Measurements from ENCODE around the gene KLHL24.
"Not testable (repeated sequence)": the region's sequence is repeated elsewhere in the genome, so short reads cannot be mapped to it uniquely, and the experiment has no call there.

KLHL24 gene

DNA sequence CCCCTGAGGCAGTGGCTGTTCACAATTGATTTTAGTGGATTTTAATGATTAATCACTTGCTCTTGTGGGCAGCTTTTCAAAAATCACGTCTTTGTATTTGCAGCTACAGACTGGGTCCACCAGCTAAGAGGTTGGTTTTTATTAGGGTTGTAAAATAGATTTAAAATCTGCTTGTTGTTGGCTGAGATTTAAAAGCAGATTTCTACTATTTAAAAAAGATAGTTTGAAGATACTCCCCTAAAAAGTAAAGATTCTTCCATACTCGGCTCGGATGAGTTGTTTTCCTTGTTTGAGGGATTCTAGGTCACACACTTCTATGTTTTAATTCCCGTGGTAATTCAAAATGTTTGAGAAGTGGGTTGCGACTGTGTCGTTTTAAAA, 1.7 kb downstream of the KLHL24 start:
- DNase-seq (ENCODE audit: low read depth), result no peak
- TF ChIP-seq, protein P1, sequence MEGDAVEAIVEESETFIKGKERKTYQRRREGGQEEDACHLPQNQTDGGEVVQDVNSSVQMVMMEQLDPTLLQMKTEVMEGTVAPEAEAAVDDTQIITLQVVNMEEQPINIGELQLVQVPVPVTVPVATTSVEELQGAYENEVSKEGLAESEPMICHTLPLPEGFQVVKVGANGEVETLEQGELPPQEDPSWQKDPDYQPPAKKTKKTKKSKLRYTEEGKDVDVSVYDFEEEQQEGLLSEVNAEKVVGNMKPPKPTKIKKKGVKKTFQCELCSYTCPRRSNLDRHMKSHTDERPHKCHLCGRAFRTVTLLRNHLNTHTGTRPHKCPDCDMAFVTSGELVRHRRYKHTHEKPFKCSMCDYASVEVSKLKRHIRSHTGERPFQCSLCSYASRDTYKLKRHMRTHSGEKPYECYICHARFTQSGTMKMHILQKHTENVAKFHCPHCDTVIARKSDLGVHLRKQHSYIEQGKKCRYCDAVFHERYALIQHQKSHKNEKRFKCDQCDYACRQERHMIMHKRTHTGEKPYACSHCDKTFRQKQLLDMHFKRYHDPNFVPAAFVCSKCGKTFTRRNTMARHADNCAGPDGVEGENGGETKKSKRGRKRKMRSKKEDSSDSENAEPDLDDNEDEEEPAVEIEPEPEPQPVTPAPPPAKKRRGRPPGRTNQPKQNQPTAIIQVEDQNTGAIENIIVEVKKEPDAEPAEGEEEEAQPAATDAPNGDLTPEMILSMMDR (conservative IDR thresholded peaks at IDR 0.05; ENCODE audit: low read depth, low read length), result no peak
- peak overlapping the region; percentile 92 for H3K4me3 ChIP-seq (ENCODE audit: low read length)

DNA sequence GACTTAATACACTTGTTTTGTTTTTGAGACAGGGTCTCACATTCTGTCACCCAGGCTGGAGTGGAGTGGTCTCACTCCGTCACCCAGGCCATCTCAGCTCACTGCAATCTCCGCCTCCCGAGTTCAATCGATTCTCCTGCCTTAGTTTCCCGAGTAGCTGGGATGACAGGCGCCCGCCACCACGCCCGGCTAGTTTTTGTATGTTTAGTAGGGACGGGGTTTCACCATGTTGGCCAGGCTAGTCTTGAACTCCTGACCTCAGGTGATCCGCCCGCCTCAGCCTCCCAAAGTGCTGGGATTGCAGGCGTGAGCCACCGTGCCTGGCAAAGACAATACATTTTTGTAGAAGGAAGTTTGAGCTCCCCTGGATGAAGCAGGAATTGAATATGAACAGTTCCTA, 2.2 kb downstream of the KLHL24 start:
- peak overlapping the region; percentile 92 for H3K4me3 ChIP-seq (ENCODE audit: low read length)

DNA sequence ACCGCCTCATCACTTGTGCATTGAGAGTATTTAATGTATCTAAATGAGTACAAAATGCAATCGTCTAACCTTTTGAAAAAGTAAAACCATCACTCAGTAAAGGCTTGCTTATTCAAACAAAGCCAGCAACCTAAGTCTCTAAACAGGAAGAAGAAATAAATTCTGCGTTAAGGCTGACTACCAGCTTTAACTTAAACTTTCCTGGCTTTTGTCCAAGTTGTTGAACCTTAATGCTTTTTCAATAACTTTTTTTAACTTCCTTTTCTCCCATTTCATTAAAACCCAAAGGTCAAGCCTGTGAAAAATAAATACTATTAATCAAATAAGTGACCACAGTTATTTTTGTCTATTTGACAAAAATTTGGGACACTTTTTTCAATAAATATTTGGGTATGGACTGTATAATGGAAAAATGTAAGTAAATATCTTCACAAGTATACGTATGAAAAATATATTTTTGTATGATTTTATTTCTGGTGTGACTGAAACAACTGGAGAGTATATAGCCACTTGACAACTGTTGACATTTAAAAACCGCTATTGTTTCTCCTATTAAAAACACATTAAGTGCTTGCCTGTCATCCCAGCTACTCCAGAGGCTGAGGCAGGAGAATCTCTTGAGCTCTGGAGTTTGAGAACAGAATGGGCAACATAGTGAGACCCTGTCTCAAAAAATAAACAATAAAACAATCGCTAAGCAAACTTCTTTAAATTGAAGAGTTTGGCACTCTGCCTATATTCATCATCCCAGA, 2.9 kb downstream of the KLHL24 start:
- TF ChIP-seq, protein P1 (conservative IDR thresholded peaks at IDR 0.05; ENCODE audit: low read depth, low read length), result no peak
- no peak overlapping the region for H3K4me3 ChIP-seq (ENCODE audit: low read length)
- DNase-seq (ENCODE audit: low read depth), result no peak

More for the DNA sequence above, 2.2 kb downstream of the KLHL24 start:
- DNase-seq (ENCODE audit: low read depth), result not testable (repeated sequence)

DNA sequence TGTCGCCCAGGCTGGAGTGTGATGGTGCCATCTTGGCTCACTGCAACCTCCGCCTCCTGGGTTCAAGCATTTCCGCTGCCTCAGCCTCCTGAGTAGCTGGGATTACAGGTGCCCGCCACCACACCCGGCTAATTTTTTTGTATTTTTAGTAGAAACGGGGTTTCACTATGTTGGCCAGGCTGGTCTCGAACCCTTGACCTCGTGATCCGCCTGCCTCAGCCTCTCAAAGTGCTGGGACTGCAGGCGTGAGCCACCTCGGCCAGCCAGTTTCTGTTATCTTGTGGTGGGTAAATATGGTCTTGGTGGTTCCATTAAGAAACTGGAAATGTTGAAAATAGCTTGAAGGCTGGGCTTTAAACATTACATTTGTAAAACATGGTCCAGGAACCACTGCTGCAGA, 5.2 kb downstream of the KLHL24 start:
- H3K4me3 ChIP-seq (ENCODE audit: low read length); DNase-seq (ENCODE audit: low read depth): not testable (repeated sequence)

DNA sequence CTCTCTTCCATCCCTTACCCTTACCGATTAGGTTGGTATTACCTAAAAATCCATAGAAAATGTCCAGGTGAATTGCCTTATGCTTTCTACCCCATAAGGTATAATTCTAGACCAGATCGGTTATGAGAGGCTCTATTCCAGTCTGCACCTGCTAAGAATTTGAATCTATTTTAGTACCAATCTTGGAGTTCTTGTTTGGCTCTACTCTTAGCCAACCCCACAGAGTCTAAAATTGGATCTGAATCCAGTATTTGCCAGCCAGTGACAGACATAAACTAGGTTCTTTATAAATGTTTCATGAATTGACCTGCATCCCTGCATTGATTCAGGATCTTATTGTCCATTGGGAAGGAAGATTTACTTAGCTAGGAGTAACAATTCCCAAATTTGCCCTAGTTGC, 6.5 kb downstream of the KLHL24 start:
- DNase-seq (ENCODE audit: low read depth), result no peak
- TF ChIP-seq, protein P1 (conservative IDR thresholded peaks at IDR 0.05; ENCODE audit: low read depth, low read length), result no peak
- no peak overlapping the region for H3K4me3 ChIP-seq (ENCODE audit: low read length)

DNA sequence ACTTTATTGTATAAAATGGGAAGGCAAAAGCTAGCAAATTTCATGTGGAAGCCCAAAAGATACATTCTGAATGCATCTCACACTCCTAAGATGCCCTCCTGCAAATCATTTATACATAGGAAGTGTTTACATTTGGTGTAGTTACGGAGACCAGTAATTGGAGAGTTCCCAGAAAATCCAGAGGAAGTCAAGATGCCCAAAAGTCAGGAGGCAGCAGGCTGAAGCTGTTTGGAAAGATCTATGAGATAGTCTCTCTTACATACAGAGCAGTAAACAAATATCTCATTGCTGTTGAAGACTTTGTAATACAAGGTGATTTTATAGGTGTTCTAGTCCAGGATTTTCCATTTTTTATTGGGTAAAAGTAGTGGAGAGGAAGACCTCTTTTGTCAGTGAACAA, 8.8 kb downstream of the KLHL24 start:
- H3K4me3 ChIP-seq (ENCODE audit: low read length), result no peak overlapping the region
- DNase-seq (ENCODE audit: low read depth), result no peak

DNA sequence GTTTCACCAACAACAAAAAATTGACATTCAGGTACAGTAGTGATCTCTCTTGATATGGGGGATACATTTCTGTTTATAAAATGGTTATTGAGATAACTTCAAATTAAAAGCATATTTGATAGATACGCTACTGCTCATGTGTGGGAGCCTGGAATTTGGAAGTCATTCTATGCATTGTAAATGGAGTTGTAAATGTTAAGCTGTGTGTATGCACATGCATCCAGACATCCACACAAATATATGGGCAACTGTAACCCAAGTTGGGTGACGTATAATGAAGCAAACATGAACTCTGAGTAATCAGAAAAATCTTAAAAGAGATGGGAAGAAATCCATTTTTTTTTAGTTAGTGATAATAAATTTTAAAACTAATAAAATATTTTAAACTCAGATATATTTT, 9.8 kb downstream of the KLHL24 start:
- TF ChIP-seq, protein P1 (conservative IDR thresholded peaks at IDR 0.05; ENCODE audit: low read depth, low read length), result no peak
- H3K4me3 ChIP-seq (ENCODE audit: low read length), result no peak overlapping the region
- no peak for DNase-seq (ENCODE audit: low read depth)

More for the DNA sequence above, 8.8 kb downstream of the KLHL24 start:
- TF ChIP-seq, protein P1 (conservative IDR thresholded peaks at IDR 0.05; ENCODE audit: low read depth, low read length), result no peak

DNA sequence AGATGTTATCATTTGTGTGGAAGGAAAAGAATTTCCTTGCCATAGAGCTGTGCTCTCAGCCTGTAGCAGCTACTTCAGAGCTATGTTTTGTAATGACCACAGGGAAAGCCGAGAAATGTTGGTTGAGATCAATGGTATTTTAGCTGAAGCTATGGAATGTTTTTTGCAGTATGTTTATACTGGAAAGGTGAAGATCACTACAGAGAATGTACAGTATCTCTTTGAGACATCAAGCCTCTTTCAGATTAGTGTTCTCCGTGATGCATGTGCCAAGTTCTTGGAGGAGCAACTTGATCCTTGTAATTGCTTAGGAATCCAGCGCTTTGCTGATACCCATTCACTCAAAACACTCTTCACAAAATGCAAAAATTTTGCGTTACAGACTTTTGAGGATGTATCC, 15.1 kb downstream of the KLHL24 start:
- TF ChIP-seq, protein P1 (conservative IDR thresholded peaks at IDR 0.05; ENCODE audit: low read depth, low read length), result no peak
- H3K4me3 ChIP-seq (ENCODE audit: low read length), result no peak overlapping the region
- no peak for DNase-seq (ENCODE audit: low read depth)
